Fibroblast of mammary gland (primary cell): Measurements from ENCODE around the gene POLE3.
"Not testable (repeated sequence)": the region's sequence is repeated elsewhere in the genome, so short reads cannot be mapped to it uniquely, and the experiment has no call there.

Experiments used
- DNase-seq: peaks from one replicate; pipeline ENCODE4 v3.0.0-alpha.2; 2010; ENCODE audit warnings: low read depth
- H3K4me3 ChIP-seq: 2 replicates; pipeline ENCODE4 v1.5.1; 2011; ENCODE audit warnings: low read depth, mild to moderate bottlenecking, low read length, moderate library complexity; ENCODE audit not compliant: control insufficient read depth
- CTCF ChIP-seq: conservative IDR thresholded peaks from 2 replicates; pipeline ENCODE4 v1.5.1; 2011; ENCODE audit warnings: low read depth, low read length, inconsistent platforms; ENCODE audit not compliant: control insufficient read depth, insufficient read depth

The POLE3 gene

GRCh38 chr9:113406873-113407511 is 3.5 kb downstream of the POLE3 start:
- H3K4me3 ChIP-seq = not testable (repeated sequence)
- peak; percentile 87 for TF ChIP-seq CTCF
- peak; percentile 81 for DNase-seq

GRCh38 chr9:113406353-113406752 is 4.1 kb downstream of the POLE3 start:
- DNase-seq, H3K4me3 ChIP-seq: not testable (repeated sequence)

GRCh38 chr9:113403646-113404045 is 6.8 kb downstream of the POLE3 start:
- DNase-seq = no peak
- no peak overlapping the region for H3K4me3 ChIP-seq
- no peak for TF ChIP-seq CTCF

- H3K4me3 ChIP-seq = peak within 1 kb of the TSS; percentile 87
- TF ChIP-seq CTCF = peak; percentile 74
- DNase-seq = peak; percentile 95
Measured at GRCh38 chr9:113401027-113401792, 9.3 kb downstream of the POLE3 start, which contains the start of gene ALAD. Gene ALAD, minus strand, starts transcription at chr9:113401284. Its CDS starts 7,725 bp downstream, at chr9:113393559.

- no peak for DNase-seq
- TF ChIP-seq CTCF = no peak
- H3K4me3 ChIP-seq = no peak overlapping the region
Measured at GRCh38 chr9:113399646-113400200, 10.8 kb downstream of the POLE3 start.

- no peak for TF ChIP-seq CTCF
- DNase-seq = no peak
- no peak overlapping the region for H3K4me3 ChIP-seq
Measured at GRCh38 chr9:113398796-113399195, 11.7 kb downstream of the POLE3 start.

GRCh38 chr9:113397203-113397631 is 13.3 kb downstream of the POLE3 start:
- no peak overlapping the region for H3K4me3 ChIP-seq
- no peak for DNase-seq
- TF ChIP-seq CTCF = no peak
